Activated naive CD8-positive, alpha-beta T cell treated with anti-CD3 and anti-CD28 coated beads for 36 hours (primary cell): ENCODE results near the gene PRKD2. TPM values are rescaled to one million over a fixed set of nuclear protein-coding genes. Genes with fewer than 3 reads are reported as not detected.

Source experiments
- DNase-seq: peaks from one replicate; pipeline ENCODE4 v3.0.0; 2021
- H3K27ac Mint-ChIP-seq: one replicate; pipeline ENCODE4 v1.8.0; 2022; ENCODE audit warnings: mild to moderate bottlenecking, moderate library complexity, mixed read lengths
- H3K27me3 Mint-ChIP-seq: one replicate; pipeline ENCODE4 v1.8.0; 2022; ENCODE audit warnings: mild to moderate bottlenecking, mixed read lengths
- H3K36me3 Mint-ChIP-seq: one replicate; pipeline ENCODE4 v1.8.0; 2021; ENCODE audit warnings: mild to moderate bottlenecking, mixed read lengths
- H3K4me1 Mint-ChIP-seq: one replicate; pipeline ENCODE4 v1.8.0; 2021; ENCODE audit warnings: mixed read lengths
- H3K4me3 Mint-ChIP-seq: one replicate; pipeline ENCODE4 v1.8.0; 2022; ENCODE audit warnings: mild to moderate bottlenecking, moderate library complexity, mixed read lengths
- H3K9me3 Mint-ChIP-seq: one replicate; pipeline ENCODE4 v1.8.0; 2022; ENCODE audit warnings: mixed read lengths
- total RNA-seq, 2 experiments: library from RNA; stranded (reverse); gene quantifications; one replicate each; pipeline ENCODE4 v1.2.3, GENCODE V29; 2021

The PRKD2 gene
- total RNA-seq, 2 experiments from 2014 or later, result 68.6 to 76.2 TPM

GRCh38 chr19:46731584-46731983, 14.7 kb upstream of the PRKD2 start:
- H3K27ac Mint-ChIP-seq, result peak overlapping the region; percentile 18
- no peak overlapping the region for H3K4me3 Mint-ChIP-seq
- no peaks in the 10 kb centered on the region for H3K9me3 Mint-ChIP-seq
- H3K27me3 Mint-ChIP-seq, result no peaks in the 10 kb centered on the region
- DNase-seq, result no peak
- H3K36me3 Mint-ChIP-seq, result peaks cover 23% of the 10 kb centered on the region
- H3K4me1 Mint-ChIP-seq, result peaks cover 26% of the 10 kb centered on the region

GRCh38 chr19:46731007-46731501, 14.1 kb upstream of the PRKD2 start:
- DNase-seq, result no peak
- Mint-ChIP-seq H3K36me3 (peaks cover 26% of the 10 kb centered on the region), H3K27ac (peak overlapping the region; percentile 45), H3K27me3 (no peaks in the 10 kb centered on the region), H3K4me3 (no peak overlapping the region), H3K4me1 (peaks cover 26% of the 10 kb centered on the region), H3K9me3 (no peaks in the 10 kb centered on the region)

- Mint-ChIP-seq H3K9me3 (no peaks in the 10 kb centered on the region), H3K4me1 (peaks cover 26% of the 10 kb centered on the region), H3K4me3 (no peak overlapping the region), H3K27me3 (no peaks in the 10 kb centered on the region), H3K27ac (peak overlapping the region; percentile 56), H3K36me3 (peaks cover 28% of the 10 kb centered on the region)
- no peak for DNase-seq
Measured at GRCh38 chr19:46730595-46730994, 13.7 kb upstream of the PRKD2 start.

GRCh38 chr19:46730187-46730586, 13.3 kb upstream of the PRKD2 start:
- peaks cover 30% of the 10 kb centered on the region for H3K36me3 Mint-ChIP-seq
- H3K9me3 Mint-ChIP-seq, result no peaks in the 10 kb centered on the region
- H3K27ac Mint-ChIP-seq, result no peak overlapping the region
- no peak overlapping the region for H3K4me3 Mint-ChIP-seq
- no peaks in the 10 kb centered on the region for H3K27me3 Mint-ChIP-seq
- peaks cover 26% of the 10 kb centered on the region for H3K4me1 Mint-ChIP-seq
- DNase-seq, result no peak

GRCh38 chr19:46729696-46730095, 12.8 kb upstream of the PRKD2 start:
- DNase-seq, result no peak
- Mint-ChIP-seq H3K27me3 (no peaks in the 10 kb centered on the region), H3K9me3 (no peaks in the 10 kb centered on the region), H3K36me3 (peaks cover 30% of the 10 kb centered on the region), H3K4me3 (no peak overlapping the region), H3K4me1 (peaks cover 26% of the 10 kb centered on the region), H3K27ac (no peak overlapping the region)

- Mint-ChIP-seq H3K36me3 (peaks cover 31% of the 10 kb centered on the region), H3K27ac (peak overlapping the region; percentile 71), H3K4me1 (peaks cover 26% of the 10 kb centered on the region), H3K9me3 (no peaks in the 10 kb centered on the region), H3K27me3 (no peaks in the 10 kb centered on the region), H3K4me3 (no peak overlapping the region)
- peak; percentile 81 for DNase-seq
Measured at GRCh38 chr19:46728693-46729339, 11.9 kb upstream of the PRKD2 start.

GRCh38 chr19:46728208-46728607, 11.3 kb upstream of the PRKD2 start:
- no peaks in the 10 kb centered on the region for H3K9me3 Mint-ChIP-seq
- no peak for DNase-seq
- peaks cover 30% of the 10 kb centered on the region for H3K4me1 Mint-ChIP-seq
- H3K36me3 Mint-ChIP-seq, result peaks cover 30% of the 10 kb centered on the region
- no peak overlapping the region for H3K27ac Mint-ChIP-seq
- no peaks in the 10 kb centered on the region for H3K27me3 Mint-ChIP-seq
- no peak overlapping the region for H3K4me3 Mint-ChIP-seq

- Mint-ChIP-seq H3K4me3 (no peak overlapping the region), H3K36me3 (peaks cover 30% of the 10 kb centered on the region), H3K9me3 (no peaks in the 10 kb centered on the region), H3K4me1 (peaks cover 30% of the 10 kb centered on the region), H3K27me3 (no peaks in the 10 kb centered on the region), H3K27ac (no peak overlapping the region)
- no peak for DNase-seq
Measured at GRCh38 chr19:46727757-46728156, 10.8 kb upstream of the PRKD2 start.

GRCh38 chr19:46726971-46727501, 10.1 kb upstream of the PRKD2 start:
- Mint-ChIP-seq H3K27me3 (no peaks in the 10 kb centered on the region), H3K9me3 (no peaks in the 10 kb centered on the region), H3K4me3 (no peak overlapping the region), H3K36me3 (peaks cover 32% of the 10 kb centered on the region), H3K27ac (no peak overlapping the region), H3K4me1 (peaks cover 29% of the 10 kb centered on the region)
- no peak for DNase-seq

GRCh38 chr19:46726551-46726950, 9.6 kb upstream of the PRKD2 start:
- DNase-seq, result no peak
- no peaks in the 10 kb centered on the region for H3K9me3 Mint-ChIP-seq
- H3K4me3 Mint-ChIP-seq, result no peak overlapping the region
- peaks cover 28% of the 10 kb centered on the region for H3K4me1 Mint-ChIP-seq
- H3K36me3 Mint-ChIP-seq, result peaks cover 33% of the 10 kb centered on the region
- no peaks in the 10 kb centered on the region for H3K27me3 Mint-ChIP-seq
- no peak overlapping the region for H3K27ac Mint-ChIP-seq

GRCh38 chr19:46725859-46726393, 9.0 kb upstream of the PRKD2 start:
- H3K27me3 Mint-ChIP-seq, result no peaks in the 10 kb centered on the region
- no peak for DNase-seq
- H3K36me3 Mint-ChIP-seq, result peaks cover 35% of the 10 kb centered on the region
- peak overlapping the region; percentile 42 for H3K27ac Mint-ChIP-seq
- no peak overlapping the region for H3K4me3 Mint-ChIP-seq
- peaks cover 23% of the 10 kb centered on the region for H3K4me1 Mint-ChIP-seq
- H3K9me3 Mint-ChIP-seq, result no peaks in the 10 kb centered on the region

GRCh38 chr19:46725036-46725820, 8.3 kb upstream of the PRKD2 start:
- H3K9me3 Mint-ChIP-seq, result no peaks in the 10 kb centered on the region
- DNase-seq, result no peak
- H3K36me3 Mint-ChIP-seq, result peaks cover 34% of the 10 kb centered on the region
- peaks cover 26% of the 10 kb centered on the region for H3K4me1 Mint-ChIP-seq
- no peak overlapping the region for H3K27ac Mint-ChIP-seq
- H3K27me3 Mint-ChIP-seq, result no peaks in the 10 kb centered on the region
- no peak overlapping the region for H3K4me3 Mint-ChIP-seq

- H3K27me3 Mint-ChIP-seq, result no peaks in the 10 kb centered on the region
- H3K4me1 Mint-ChIP-seq, result peaks cover 27% of the 10 kb centered on the region
- DNase-seq, result no peak
- H3K36me3 Mint-ChIP-seq, result peaks cover 34% of the 10 kb centered on the region
- no peak overlapping the region for H3K4me3 Mint-ChIP-seq
- no peak overlapping the region for H3K27ac Mint-ChIP-seq
- no peaks in the 10 kb centered on the region for H3K9me3 Mint-ChIP-seq
Measured at GRCh38 chr19:46724468-46724867, 7.6 kb upstream of the PRKD2 start.

- H3K36me3 Mint-ChIP-seq, result peaks cover 36% of the 10 kb centered on the region
Measured at GRCh38 chr19:46723471-46723870, 6.6 kb upstream of the PRKD2 start.

GRCh38 chr19:46723023-46723461, 6.1 kb upstream of the PRKD2 start:
- no peak overlapping the region for H3K27ac Mint-ChIP-seq
- no peak for DNase-seq
- H3K4me1 Mint-ChIP-seq, result peaks cover 29% of the 10 kb centered on the region
- H3K27me3 Mint-ChIP-seq, result no peaks in the 10 kb centered on the region
- no peaks in the 10 kb centered on the region for H3K9me3 Mint-ChIP-seq
- no peak overlapping the region for H3K4me3 Mint-ChIP-seq
- H3K36me3 Mint-ChIP-seq, result peaks cover 35% of the 10 kb centered on the region

More at GRCh38 chr19:46723471-46723870, 6.6 kb upstream of the PRKD2 start:
- no peaks in the 10 kb centered on the region for H3K27me3 Mint-ChIP-seq
- DNase-seq, result no peak
- H3K27ac Mint-ChIP-seq, result no peak overlapping the region
- H3K9me3 Mint-ChIP-seq, result no peaks in the 10 kb centered on the region
- H3K4me1 Mint-ChIP-seq, result peaks cover 26% of the 10 kb centered on the region
- H3K4me3 Mint-ChIP-seq, result no peak overlapping the region
